Skeletal muscle cell (primary cell): ENCODE data around the gene ZNF184.

Experiments
- DNase-seq: peaks from one replicate; pipeline ENCODE4 v3.0.0-alpha.2; 2010; ENCODE audit warnings: low read depth
- H3K4me3 ChIP-seq: 2 replicates; pipeline ENCODE4 v1.5.1; 2011; ENCODE audit warnings: low read depth, mild to moderate bottlenecking, control low read depth, low read length, moderate library complexity

Gene ZNF184

GRCh38 chr6:27492631-27493190, 19.8 kb upstream of the ZNF184 start:
- no peak for DNase-seq

GRCh38 chr6:27479319-27480182, 6.6 kb upstream of the ZNF184 start:
- DNase-seq = peak; percentile 88
- H3K4me3 ChIP-seq = peak overlapping the region; percentile 88

More at GRCh38 chr6:27492631-27493190, 19.8 kb upstream of the ZNF184 start:
- no peak overlapping the region for H3K4me3 ChIP-seq

- peak overlapping the region; percentile 88 for H3K4me3 ChIP-seq
- DNase-seq = peak; percentile 64
Observed at GRCh38 chr6:27478706-27479318, 5.9 kb upstream of the ZNF184 start.

DNA sequence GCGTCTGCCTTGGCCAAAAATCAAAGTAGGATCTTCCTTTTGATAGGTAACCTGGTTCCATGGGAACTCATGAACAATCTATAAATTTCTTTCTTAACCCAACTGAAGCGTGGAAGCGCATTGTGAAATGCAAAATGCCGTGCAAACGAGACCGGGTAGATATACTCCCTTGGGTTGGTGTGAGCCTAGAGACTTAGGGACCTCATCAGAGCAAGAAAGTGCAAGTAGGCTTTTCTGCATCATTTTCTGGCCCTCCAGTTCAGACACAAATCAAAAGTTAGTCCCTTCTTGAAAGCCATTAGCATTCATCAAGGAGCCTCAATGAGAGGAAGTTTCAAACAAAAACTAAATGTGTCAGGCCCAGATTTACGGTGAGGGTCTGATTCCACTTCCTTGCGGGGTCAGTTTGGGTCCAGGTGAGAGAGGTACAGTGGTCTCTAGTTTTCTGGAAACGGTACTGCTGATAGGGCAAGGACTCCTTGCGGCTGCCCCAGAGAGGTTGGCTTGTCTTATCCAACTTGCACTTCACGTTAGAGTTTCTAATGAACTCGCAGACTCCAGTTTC, 5.3 kb upstream of the ZNF184 start:
- peak overlapping the region; percentile 88 for H3K4me3 ChIP-seq
- no peak for DNase-seq

DNA sequence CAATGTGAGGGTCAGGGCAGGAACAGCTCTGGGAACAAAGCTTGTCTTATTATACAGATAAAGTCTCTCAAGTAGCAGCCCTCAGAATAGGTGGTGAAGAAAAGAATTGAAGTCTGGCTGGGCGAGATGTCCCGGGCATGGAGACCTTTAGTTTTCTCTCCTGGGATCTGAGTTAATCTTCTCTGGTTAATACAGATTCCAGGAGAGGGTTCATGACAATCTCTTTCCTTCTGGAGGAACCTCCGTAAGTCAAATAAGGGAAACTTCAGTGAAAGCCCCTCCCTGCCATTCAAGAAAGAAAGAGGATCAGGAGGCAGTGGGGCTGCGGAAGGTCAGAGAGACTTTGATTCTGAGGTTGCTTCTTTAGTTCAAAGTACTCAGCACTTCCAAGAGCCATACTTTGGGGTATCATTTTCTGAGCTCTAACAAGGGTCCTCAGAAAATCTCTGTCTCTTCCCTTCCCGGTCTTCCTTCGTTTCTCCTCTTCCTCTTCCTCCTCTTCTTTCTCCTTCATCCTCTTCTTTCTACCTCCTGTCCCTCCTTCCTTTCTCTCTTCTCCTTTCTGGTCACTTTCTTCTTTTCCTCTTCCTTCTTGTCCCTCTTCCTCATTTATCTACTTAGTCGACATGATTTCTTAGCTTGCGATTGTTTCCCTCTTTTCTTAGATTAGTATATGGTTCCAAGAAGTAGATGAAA, 4.6 kb upstream of the ZNF184 start:
- no peak for DNase-seq
- H3K4me3 ChIP-seq = peak overlapping the region; percentile 88

DNA sequence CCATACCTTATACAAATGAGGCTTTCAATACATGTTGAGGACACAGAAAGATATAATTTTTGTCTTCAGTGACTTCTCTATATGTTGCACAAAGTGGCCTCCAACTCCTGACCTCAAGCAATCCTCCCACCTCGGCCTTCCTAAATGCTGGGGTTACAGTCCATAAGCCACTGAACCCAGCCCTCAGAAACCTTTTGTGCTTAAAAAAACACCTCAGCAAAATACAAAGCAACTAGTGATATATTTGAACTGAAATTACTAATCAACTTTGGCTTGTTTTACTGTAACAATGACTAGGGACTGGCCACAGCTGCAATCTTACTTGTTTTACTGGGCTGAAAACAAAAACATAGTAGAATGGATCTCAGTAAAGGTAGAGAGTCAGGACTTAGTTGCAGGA, 3.2 kb upstream of the ZNF184 start:
- no peak overlapping the region for H3K4me3 ChIP-seq
- no peak for DNase-seq

GRCh38 chr6:27474672-27475071, 1.8 kb upstream of the ZNF184 start:
- DNase-seq = no peak
- H3K4me3 ChIP-seq = no peak overlapping the region

DNA sequence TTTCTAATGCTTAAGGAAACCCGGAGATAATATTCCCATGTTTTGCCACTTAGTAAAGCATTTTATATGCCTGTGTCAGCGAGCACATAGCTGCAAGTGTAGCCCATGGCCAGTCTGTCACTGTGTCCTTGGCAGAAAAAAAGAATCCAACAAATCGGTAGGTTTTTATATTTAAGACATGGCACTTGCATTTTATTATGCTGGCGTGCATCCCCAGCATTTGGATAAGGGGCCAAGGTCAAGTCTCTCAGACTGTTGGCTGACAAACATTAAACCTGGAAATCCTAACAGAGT, 1.2 kb upstream of the ZNF184 start:
- DNase-seq = no peak
- H3K4me3 ChIP-seq = no peak overlapping the region

- peak; percentile 31 for DNase-seq
- H3K4me3 ChIP-seq = peak overlapping the region; percentile 96
Observed at GRCh38 chr6:27472182-27472616, 706 bp downstream of the ZNF184 start.

DNA sequence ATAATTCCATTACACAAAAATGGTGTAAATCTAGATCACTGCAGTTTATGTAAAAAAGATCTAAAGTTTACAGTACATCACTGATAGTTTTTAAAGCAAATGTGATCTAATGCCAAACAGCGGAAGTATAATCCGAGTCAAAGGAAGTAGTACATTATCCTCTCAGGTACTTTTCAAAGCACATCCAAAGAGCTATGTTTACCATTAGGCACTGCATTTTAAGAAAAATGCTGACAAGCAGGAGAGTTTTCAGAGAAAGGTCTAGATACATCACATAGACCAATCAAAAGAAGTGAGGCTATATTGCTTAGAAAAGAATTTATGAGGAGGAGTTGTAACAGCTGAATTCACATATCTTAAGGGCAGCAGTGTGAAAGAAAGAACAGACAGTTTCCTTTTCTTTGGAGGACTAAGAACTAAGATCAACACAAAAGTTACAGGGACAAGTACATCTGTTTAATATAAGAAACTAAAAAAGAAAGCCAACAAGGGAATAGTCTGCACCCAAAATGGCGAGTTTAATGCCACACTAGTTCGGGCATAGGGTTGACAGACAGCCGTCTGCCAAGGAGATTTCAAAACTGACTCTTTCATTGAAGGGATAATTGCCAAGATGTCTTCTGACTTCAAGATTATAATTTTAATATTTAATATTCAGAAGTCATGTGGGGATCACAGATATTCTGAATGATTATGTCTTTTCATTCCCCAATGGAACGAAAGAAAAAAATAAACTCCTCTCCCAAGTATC, 1.4 kb downstream of the ZNF184 start:
- peak overlapping the region; percentile 96 for H3K4me3 ChIP-seq
- DNase-seq = no peak

DNA sequence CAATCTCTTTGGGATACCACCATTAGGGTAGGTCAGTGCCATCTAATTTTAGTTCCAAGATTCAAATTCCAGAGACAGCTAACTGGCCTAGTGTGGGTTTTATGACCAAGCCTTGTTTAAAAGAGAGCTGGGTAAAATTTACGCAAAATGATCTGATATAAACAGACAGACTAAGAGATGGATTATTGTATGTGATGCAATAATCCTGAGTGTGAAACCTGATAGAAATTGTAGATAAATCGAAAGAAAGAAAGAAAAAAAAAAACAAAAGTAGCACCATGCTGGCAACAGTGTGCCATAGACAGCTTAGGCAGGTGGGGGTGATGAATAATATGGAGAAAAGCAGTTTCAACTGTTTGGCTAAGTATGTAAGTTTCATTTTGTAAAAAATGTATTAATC, 2.9 kb downstream of the ZNF184 start:
- no peak overlapping the region for H3K4me3 ChIP-seq
- no peak for DNase-seq

GRCh38 chr6:27468334-27468733, 4.6 kb downstream of the ZNF184 start:
- no peak for DNase-seq
- H3K4me3 ChIP-seq = no peak overlapping the region

DNA sequence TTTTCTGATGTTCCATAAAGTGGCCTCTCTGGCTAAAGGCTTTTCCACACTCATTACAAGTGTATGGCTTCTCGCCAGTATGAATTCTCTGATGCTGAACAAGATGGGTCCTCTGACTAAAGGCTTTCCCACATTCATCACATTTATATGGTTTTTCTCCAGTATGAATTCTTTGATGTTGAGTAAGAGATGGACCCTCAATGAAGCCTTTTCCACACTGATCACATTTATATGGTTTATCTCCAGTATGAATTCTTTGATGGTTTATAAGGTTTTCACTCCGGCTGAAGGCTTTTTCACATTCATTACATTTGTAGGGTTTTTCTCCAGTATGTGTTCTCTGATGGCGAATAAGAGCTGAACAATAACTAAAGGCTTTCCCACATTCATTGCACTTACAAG, 20.4 kb downstream of the ZNF184 start:
- no peak for DNase-seq
- H3K4me3 ChIP-seq = no peak overlapping the region

- no peak overlapping the region for H3K4me3 ChIP-seq
- DNase-seq = no peak
Observed at GRCh38 chr6:27451660-27452390, 21.1 kb downstream of the ZNF184 start.

GRCh38 chr6:27448456-27448855, 24.4 kb downstream of the ZNF184 start:
- no peak overlapping the region for H3K4me3 ChIP-seq
- no peak for DNase-seq

DNA sequence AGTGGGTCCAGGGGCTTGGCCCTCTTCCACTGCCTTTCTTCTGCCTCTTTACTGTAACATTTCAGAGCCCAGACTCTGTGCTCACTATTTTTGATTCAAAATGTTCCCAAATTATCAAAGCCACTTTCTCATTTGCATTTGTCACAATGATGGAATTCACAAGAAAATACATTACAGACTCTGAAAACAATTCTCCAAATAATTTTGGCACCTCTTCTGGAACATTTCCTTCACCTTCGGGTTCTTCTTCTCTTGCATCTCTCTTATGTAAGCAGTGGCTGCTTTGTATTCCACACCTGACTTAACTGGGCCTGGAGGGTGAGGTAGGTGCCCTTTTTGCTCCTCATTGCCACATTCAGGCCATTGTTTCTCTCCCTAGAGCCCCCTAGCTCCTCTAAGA, 30.0 kb downstream of the ZNF184 start:
- DNase-seq = no peak
- no peak overlapping the region for H3K4me3 ChIP-seq

DNA sequence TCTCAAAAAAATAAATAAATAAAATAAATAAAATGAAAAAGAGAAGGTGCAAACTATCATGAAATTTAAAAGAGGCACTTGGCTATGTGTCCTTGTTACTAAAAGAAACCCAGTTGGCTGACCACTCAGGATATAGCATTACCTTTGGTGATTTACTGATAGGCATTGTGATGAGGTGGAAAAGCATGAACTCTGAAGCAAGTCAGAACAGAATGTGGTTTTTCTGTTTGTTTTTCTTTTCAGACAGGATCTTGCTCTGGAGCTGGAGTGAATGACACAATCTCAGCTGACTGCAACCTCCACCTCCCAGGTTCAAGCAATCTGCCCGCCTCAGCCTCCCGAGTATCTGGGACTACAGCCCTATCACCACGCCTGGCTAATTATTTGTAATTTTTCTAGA, 31.9 kb downstream of the ZNF184 start:
- H3K4me3 ChIP-seq = no peak overlapping the region
- no peak for DNase-seq

GRCh38 chr6:27439371-27439770, 33.5 kb downstream of the ZNF184 start:
- DNase-seq = no peak
- no peak overlapping the region for H3K4me3 ChIP-seq

DNA sequence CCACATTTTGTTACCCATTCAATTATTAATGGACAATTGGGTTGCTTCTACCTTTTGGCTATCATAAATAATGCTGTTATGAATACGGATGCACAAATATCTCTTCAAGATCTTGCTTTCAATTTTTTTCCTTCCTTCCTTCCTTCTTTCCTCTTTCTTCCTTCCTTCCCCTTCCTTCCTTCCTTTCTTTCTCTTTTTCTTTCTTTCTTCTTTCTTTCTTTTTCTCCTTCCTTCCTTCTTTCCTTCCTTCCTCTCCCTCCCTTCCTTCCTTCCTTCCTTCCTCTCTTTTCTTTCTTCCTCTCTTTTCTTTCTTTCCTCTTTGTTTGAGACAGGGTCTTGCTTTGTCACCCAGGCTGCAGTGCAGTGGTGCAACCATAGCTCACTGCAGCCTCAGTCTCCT, 39.2 kb downstream of the ZNF184 start:
- no peak overlapping the region for H3K4me3 ChIP-seq

More for the DNA sequence above, 39.2 kb downstream of the ZNF184 start:
- no peak for DNase-seq
